HepG2 (cell line): ENCODE measurements around the gene ADAT3. TPM values are rescaled to one million over a fixed set of nuclear protein-coding genes. Genes with fewer than 3 reads are reported as not detected.
A peak's percentile ranks its signal among the peaks of the same experiment; 100 is the strongest.

Source experiments
- JARID2 ChIP-seq: sonication (generic); formaldehyde crosslinking; IDR thresholded peaks from 2 replicates; pipeline ENCODE4 v1.8.1; 2023; ENCODE audit warnings: missing genetic modification reagents, inconsistent platforms; ENCODE audit not compliant: insufficient replicate concordance
- KDM5B ChIP-seq: sonication (generic); formaldehyde crosslinking; IDR thresholded peaks from 2 replicates; pipeline ENCODE4 v1.4.0; 2020; ENCODE audit warnings: missing genetic modification reagents, mild to moderate bottlenecking, borderline replicate concordance
- KMT2A ChIP-seq: sonication (generic); formaldehyde crosslinking; IDR thresholded peaks from 2 replicates; pipeline ENCODE4 v1.4.0; 2020; ENCODE audit warnings: missing genetic modification reagents
- TCF7 ChIP-seq: sonication (generic); IDR thresholded peaks from 2 replicates; pipeline ENCODE4 v1.6.1; 2016; ENCODE audit warnings: antibody characterized with exemption, low read depth
- ZC3H13 ChIP-seq: sonication (generic); formaldehyde crosslinking; IDR thresholded peaks from 2 replicates; pipeline ENCODE4 v1.8.1; 2023; ENCODE audit warnings: mild to moderate bottlenecking, missing genetic modification reagents, moderate library complexity
- ZFX ChIP-seq: sonication (generic); formaldehyde crosslinking; IDR thresholded peaks from 2 replicates; pipeline ENCODE4 v1.4.0; 2020; ENCODE audit warnings: mild to moderate bottlenecking, low read depth, missing genetic modification reagents, moderate library complexity
- ZNF276 ChIP-seq: sonication (generic); formaldehyde crosslinking; IDR thresholded peaks from 2 replicates; pipeline ENCODE4 v1.4.0; 2020; ENCODE audit warnings: mild to moderate bottlenecking, low read depth, missing genetic modification reagents
- ZNF362 ChIP-seq: sonication (generic); formaldehyde crosslinking; IDR thresholded peaks from 2 replicates; pipeline ENCODE4 v1.4.0; 2020; ENCODE audit warnings: missing genetic modification reagents, mild to moderate bottlenecking, borderline replicate concordance
- ZNF646 ChIP-seq: sonication (generic); formaldehyde crosslinking; IDR thresholded peaks from 2 replicates; pipeline ENCODE4 v1.9.0; 2021; ENCODE audit warnings: mild to moderate bottlenecking, missing genetic modification reagents
- ZNF816 ChIP-seq: sonication (generic); formaldehyde crosslinking; IDR thresholded peaks from 2 replicates; pipeline ENCODE4 v1.8.0; 2022; ENCODE audit warnings: missing genetic modification reagents, mild to moderate bottlenecking, borderline replicate concordance
- polyA plus RNA-seq, 8 experiments: library from polyadenylated mRNA; depleted of rRNA in 3 of 8; stranded (reverse) in 7 of 8; unstranded in 1 of 8; fragments of >200 nt; fragmentation: Illumina TruSeq in 4 of 8; extraction: Trizol in 4 of 8; gene quantifications; 2 replicates each; pipeline versions ENCODE4 v1.2.1 to v1.2.3, GENCODE V29; 2011 to 2016; ENCODE audit warnings: low read depth in 4 of 8, missing spikeins in 1 of 8, mixed read lengths in 1 of 8; ENCODE audit not compliant: insufficient read depth in 1 of 8
- total RNA-seq, 5 experiments: library from RNA; depleted of rRNA; stranded (reverse); fragments of >200 nt; fragmentation: Illumina TruSeq; extraction: Trizol; gene quantifications; 2 replicates each; pipeline ENCODE4 v1.2.3, GENCODE V29; 2016; ENCODE audit warnings: low read depth in 1 of 5
- TF ChIP-seq, protein P1 (sequence below), 2 experiments: sonication (generic) in 1 of 2; formaldehyde crosslinking in 1 of 2; IDR thresholded peaks; 2 replicates each; pipeline versions ENCODE4 v1.6.1 to v1.9.0; 2014 to 2022; ENCODE audit warnings: antibody characterized with exemption in 1 of 2, borderline replicate concordance in 1 of 2, inconsistent platforms in 1 of 2, low read depth in 1 of 2, missing genetic modification reagents in 1 of 2

The ADAT3 gene
- total and polyA plus RNA-seq, 2 of the 13 experiments (the other 11 are each of a cell fraction or from before 2014, with no cell fraction given), result 0.95 to 3.5 TPM

GRCh38 chr19:1875646-1876495 lies 29.3 kb upstream of the ADAT3 start (continued):
- TF ChIP-seq ZNF276, result peak; percentile 64; the same call in 1 of the 2 replicates
- TF ChIP-seq, protein P1, sequence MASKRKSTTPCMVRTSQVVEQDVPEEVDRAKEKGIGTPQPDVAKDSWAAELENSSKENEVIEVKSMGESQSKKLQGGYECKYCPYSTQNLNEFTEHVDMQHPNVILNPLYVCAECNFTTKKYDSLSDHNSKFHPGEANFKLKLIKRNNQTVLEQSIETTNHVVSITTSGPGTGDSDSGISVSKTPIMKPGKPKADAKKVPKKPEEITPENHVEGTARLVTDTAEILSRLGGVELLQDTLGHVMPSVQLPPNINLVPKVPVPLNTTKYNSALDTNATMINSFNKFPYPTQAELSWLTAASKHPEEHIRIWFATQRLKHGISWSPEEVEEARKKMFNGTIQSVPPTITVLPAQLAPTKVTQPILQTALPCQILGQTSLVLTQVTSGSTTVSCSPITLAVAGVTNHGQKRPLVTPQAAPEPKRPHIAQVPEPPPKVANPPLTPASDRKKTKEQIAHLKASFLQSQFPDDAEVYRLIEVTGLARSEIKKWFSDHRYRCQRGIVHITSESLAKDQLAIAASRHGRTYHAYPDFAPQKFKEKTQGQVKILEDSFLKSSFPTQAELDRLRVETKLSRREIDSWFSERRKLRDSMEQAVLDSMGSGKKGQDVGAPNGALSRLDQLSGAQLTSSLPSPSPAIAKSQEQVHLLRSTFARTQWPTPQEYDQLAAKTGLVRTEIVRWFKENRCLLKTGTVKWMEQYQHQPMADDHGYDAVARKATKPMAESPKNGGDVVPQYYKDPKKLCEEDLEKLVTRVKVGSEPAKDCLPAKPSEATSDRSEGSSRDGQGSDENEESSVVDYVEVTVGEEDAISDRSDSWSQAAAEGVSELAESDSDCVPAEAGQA (IDR thresholded peaks at IDR 0.05; ENCODE audit: low read depth), result peak; percentile 82
- TF ChIP-seq, protein P1 (CRISPR knock-in tag; IDR thresholded peaks at IDR 0.05; ENCODE audit: borderline replicate concordance), result no peak
- peak; percentile 16 for TF ChIP-seq JARID2
- peak; percentile 97 for TF ChIP-seq KMT2A (CRISPR knock-in tag)
- peak; percentile 99 for TF ChIP-seq ZC3H13
- peak; percentile 71 for TF ChIP-seq KDM5B (CRISPR knock-in tag)
- peak; percentile 79 for TF ChIP-seq ZFX (CRISPR knock-in tag)
- no peak; the same call in 1 of the 2 replicates for TF ChIP-seq ZNF362 (CRISPR knock-in tag)
- no peak for TF ChIP-seq TCF7
- TF ChIP-seq ZNF816 (CRISPR knock-in tag), result no peak
- TF ChIP-seq ZNF646 (CRISPR knock-in tag), result 0 out of 2 replicates have a peak, but pooled peaks have one; percentile 34
